Kidney tubule cell (primary cell): ENCODE data around the gene FGF21.
"Not testable (repeated sequence)": the region's sequence is repeated elsewhere in the genome, so short reads cannot be mapped to it uniquely, and the experiment has no call there.

Experiments
- DNase-seq: peaks from one replicate; pipeline ENCODE4 v3.0.0-alpha.2; 2018; ENCODE audit warnings: low spot score

The FGF21 gene

DNA sequence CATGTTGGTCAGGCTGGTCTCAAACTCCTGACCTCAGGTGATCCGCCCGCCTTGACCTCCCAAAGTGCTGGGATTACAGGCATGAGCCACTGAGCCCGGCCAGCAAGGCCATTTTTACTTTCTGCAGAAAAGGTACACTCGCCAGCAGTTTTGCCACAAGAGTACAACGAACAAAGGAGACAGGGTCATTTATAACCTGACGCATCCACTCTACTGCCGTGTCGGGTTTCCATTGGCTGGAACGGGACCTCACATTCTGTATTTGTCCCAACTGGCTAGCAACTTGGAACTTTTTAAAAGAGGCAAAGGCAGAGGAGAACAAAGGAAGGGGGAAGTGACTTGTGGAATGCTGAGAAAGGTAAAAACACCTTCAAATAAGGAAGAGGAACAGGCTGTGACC is 32.0 kb downstream of the FGF21 start:
- not testable (repeated sequence) for DNase-seq

DNA sequence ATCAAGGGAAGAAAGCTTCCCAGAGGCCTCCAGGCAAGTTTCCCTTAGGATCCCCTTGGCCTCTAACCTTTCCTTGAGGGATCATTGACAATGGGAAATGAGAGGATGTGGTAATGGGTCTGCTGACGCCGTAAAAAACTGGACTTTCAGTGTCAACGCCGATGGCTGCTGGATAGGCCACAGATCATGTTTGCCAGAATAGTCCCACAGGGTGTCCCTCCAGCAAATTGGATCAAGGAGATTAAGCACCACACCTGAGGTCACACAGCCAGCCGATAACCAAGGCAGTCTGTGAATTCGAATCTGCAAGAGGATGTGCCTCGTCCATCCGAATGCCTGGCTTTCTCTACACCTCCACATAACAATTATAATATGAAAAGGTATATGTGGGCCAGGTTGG is 37.9 kb downstream of the FGF21 start:
- no peak for DNase-seq

DNA sequence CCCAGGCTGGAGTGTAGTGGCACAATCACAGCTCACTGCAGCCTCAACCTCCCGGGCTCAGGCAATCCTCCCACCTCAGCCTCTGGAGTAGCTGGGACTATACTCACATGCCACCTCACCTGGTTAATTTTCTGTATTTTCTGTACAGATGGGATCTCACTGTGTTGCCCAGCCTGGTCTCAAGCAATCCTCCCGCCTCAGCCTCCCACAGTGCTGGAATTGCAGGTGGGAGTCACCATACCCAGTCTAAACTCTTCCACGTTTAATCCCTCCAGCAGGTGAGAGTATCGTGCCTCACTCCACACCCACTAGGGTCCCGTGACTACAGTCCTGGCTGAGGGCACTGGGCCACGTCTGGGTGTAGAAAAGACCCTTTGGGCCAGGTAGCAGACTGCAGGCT is 39.0 kb downstream of the FGF21 start:
- no peak for DNase-seq

DNA sequence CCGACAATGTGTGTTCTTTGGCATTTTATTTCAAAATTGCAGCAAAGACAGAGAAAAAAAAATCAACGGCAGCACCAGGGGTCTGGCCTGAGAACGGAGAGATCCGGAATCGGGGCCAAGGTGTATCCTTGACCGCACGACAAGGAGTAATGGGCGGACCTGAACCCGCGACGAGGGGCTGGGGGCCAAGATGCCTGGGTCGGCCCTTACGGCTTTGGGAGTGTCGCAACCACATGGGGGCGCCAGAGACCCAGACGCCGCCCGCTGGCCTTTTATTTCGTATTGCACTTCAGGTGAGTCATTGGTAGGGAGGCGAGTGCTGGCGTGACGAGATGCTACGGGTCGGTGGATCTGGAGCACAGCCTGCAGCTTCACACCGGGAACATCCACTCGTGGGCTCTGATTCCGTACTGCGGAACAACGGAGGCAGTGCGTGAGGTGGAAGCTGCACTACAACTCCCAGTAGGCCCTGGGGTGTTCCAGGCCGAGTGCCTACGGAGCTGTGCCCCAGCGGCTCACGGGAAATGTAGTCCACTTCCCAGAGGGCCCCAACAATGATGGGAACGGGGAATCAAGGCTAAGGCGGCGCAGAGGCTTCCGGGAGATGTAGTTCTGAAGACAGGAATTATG is 39.8 kb downstream of the FGF21 start:
- DNase-seq = peak; percentile 93

DNA sequence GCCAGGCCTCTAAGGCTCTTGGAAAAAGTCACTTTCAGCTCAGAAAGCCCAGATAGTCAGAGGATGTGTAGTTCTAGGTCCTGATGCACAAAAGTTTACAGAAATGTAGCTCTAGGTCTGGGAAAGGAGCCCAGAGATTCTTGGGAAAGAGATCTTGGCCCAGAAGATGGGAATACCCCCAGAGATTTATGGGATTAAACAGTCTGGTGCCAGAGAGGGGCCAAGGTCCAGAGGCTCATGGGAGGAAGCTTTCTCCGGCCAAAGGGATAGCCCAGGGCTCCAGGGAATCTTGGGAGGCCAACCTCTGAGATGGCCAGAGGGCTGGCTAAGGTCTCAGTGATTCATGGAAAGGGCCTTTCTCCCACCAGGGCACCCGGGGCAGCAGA is 40.4 kb downstream of the FGF21 start:
- no peak for DNase-seq

DNA sequence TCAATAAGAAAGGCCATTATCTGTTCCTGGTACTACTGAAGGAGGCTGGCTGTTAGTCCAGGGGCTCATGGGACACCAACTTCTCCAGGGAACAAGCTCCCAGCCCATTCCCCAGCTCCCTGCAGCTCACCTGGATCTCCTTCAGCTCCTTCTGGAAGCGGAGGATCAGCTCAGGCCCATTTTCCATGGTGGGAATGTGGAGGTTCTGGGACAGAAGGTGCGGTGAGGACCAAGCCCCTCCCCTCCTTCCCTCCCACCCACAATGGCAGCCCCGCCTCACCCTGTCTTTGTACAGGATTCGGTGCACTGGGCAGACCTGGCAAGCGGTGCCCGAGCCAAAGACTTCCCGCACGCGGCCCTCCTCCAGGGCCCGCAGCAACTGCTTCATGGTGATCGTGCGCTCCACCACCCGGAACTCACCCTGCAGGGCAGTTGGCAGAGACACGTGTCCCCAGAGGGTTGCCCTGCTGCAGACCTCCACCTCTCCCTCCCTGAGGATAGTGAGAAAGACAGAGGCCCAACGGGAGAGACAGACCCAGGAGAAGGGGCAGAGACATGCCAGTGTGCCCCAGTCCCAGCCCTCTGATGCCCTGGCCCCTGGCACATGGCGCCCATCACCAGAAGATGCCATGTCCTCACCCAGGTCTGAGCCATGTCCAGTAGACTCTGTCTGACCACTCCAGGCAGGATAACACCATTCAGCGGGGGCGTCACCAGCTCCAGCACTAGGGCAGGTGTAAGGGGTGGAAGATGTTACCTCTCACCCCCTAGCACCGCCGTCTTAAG is 41.2 kb downstream of the FGF21 start:
- DNase-seq = no peak

DNA sequence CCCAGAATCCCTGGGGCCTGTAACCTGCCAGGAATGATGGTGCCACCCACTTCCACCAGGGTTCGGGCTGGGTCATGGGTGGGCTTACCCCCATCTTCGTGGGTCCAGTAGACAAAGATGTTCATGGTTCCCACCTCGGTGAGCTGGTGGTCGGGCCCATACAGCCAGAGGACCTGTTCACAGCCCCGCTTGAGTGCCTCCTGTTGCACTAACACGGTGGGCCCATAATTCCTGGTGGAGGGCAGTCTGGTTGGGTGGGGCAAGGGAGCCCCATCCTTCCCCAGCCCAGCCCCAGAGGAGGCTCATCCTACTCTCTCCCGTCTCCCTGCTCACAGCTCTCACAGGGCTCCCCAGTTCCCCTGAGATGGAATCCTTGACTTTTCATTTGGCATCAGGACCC is 41.8 kb downstream of the FGF21 start:
- DNase-seq = no peak

DNA sequence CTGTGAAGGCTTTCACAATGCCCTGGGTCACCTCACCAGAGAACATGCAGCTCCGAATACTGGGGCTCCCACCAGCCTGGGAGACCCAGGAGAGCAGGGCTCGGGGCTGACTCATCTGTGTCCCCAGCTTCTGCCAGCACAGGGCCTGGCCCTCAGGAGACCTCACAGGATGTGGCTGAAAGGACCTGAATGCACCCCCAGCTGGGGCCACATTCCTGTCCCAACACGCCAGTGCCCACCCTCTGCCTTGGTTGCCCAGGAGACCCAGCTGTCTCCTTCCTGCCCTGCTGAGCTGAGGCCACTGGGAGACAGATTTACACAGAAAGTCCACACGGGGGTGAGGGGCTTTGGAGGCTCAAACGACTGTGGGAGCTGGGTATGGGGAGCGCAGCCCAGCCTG is 43.6 kb downstream of the FGF21 start:
- DNase-seq = peak; percentile 30

DNA sequence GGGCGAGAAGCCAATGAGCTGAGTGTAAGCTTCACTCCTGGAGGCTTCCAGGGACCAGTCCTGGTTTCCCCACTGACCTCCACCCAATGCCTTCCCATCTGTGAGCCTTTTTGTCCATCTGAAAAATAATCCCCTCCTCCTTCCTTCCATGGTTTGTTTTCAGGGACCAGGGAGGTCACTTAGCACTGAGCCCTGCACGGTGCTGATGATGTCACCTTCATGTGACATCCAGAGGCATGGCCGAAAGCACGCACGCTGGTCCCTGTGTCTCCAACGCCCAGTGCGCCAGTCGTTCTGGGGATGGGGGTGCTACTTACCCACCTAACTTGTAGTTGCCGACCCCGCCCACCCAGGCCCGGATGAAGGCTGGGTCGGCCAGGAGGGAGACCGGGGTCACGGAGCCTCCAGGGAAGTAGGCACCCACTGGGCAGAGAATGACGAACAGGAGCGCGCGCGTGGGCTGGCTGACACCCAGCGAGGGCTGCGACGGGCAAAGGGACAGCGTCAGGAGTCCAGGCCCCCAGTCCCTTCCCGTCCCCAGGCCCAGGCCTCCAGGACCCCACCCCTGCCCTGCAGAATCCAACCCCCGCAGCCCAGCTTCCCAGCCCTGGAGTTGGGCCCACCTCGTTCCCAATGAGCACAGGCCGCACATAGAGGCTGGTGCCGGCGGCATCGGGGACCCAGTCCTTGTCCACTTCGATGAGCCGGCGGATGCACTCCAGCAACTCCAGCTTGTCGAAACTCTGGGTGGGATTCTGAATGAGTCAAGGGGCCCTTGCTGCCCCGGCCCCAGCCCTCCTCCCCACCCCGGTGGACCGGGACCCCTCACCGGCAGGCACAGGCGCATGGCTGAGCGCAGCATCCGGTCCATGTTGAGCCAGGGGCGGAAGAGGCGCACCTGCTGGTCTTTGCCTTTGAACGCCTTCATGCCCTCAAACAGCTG is 44.3 kb downstream of the FGF21 start:
- DNase-seq = no peak

DNA sequence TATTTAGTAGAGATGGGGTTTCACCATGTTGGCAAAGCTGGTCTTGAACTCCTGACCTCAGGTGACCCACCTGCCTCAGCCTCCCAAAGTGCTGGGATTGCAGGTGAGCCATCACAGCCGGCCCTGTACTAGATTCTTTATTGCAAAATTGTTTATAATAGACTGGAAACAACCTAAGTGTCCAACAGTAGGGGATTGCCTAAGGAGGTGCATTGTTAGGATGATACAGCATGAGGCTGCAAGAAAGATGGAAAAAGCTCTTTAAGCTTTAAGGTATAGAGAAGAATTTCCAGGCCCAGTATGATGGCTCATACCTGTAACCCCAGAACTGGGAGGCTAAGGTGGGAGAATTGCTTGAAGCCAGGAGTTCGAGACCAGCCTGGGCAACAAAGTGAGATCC is 47.3 kb downstream of the FGF21 start:
- no peak for DNase-seq

DNA sequence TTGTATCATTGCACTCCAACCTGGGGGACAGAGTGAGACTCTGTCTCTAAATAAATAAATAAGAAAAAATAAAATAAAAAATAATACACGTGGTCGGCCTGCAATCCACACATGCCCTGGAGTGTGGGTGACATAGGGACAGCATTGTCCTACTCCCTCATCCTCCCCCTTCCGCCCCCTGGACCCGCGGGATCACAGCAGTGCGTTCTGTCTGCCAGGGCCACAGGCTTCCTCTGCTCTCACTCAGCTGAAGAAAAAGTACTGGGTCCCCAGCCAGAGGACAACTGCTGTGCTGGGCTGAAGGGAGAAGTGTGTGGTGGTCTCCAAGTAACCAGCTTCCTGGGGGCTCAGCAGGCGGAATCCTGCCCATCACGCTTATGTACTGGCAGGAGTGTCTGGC is 49.2 kb downstream of the FGF21 start:
- no peak for DNase-seq

DNA sequence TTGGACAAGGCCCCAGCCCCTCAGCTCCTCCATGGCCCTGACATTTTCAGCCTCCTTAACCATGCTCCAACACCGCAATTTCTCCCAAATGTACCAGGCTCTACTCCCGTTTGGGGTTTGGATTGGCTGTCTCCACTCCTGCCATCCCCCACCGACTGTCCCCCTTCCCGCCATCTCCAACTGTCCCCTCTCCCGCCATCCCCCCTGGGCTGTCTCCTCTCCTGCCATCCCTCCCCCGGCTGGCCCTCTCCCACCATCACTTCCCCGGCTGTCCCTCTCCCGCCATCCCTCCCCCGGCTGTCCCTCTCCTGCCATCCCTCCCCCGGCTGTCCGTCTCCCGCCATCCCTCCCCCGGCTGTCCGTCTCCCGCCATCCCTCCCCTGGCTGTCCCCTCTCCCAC is 50.1 kb downstream of the FGF21 start:
- DNase-seq = no peak

DNA sequence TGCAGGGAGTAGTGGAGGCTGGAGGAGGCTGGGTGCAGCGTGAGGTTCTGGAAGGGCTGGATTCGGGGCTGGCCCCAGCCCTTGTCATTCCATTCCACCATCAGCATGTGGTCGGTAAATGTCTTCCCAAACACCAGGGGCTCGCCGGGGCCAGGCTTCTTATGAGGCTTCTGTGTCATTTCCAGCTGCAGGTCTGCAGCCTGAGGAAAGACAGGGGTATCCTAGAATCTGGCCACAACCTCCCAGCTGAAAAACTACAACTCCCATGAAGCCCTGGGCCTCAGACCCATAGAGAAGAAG is 51.1 kb downstream of the FGF21 start:
- peak; percentile 48 for DNase-seq

DNA sequence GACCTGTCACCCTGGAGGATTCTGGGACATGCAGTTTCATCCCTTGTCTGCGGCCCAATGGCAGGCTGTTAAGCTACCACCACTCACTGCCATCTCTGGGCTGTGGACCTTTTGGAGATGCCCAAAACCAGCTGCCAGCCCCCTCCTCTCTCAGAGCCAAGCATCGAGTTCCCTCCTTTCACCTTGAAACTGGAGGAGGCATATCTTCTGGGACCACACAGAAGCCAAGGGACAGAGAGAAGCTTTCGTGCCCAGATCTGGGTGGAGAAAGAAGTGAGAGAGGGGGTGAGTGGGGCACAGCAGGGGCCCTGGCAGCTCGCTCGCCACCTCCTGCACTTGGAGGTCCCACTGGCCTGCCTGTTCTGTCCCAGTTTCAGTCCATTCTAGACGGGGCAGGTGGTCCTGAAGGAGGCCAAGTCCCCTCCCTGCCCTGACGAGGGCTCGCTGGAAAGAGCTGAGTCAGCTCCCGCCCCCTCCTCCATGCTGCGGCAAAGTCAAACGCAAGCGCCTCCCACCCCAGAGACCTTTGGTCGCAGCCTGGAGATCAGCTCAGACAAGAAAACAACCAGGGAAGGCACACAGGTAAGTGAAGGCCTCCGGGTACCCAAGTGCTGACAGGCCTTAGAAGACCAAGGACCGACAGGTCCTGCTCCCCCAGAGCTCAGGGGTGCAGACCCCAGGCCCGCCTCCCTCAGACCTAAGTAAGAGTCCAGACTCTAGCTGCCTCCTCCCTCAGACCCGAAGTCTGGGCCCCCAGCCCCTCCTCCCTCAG is 51.7 kb downstream of the FGF21 start:
- DNase-seq = no peak

DNA sequence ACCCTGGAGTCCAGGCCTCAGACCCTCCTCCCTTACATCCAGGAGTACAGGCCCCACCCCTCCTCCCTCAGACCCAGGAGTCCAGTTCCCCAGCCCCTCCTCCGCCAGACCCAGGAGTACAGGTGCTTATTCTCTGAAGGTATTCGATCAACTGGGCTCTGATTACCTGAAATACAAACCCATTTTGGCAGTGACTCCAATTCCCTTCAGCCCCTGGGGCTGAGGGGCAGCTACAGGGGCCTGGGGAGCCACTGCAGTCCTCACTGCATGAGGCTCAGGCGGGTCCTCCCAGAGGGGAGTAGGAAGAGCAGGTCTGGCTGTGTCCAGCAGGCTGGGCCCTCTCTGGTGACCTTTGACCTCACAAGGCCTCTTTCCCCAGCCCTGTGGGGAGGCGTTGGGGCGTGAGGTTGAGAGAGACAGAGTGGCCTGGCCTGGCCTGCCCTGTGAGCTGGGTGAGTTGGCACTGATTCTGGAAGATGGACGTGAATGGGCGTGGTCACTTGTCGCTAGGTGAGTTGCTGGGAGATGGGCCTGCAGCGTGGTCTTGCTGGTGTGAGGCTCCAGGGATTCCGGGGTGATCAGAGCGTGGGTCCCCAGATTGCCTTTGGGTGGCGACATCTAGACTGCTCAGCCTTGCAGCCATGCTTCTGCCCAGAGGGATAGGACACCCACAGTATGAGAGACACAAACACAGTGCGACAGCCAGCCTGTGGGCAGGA is 52.4 kb downstream of the FGF21 start:
- DNase-seq = peak; percentile 23
